Measurements from ENCODE around the gene KRT26.
A peak's percentile ranks its signal among the peaks of the same experiment; 100 is the strongest.
"Not testable (repeated sequence)": the region's sequence is repeated elsewhere in the genome, so short reads cannot be mapped to it uniquely, and the experiment has no call there.

The KRT26 gene, protein sequence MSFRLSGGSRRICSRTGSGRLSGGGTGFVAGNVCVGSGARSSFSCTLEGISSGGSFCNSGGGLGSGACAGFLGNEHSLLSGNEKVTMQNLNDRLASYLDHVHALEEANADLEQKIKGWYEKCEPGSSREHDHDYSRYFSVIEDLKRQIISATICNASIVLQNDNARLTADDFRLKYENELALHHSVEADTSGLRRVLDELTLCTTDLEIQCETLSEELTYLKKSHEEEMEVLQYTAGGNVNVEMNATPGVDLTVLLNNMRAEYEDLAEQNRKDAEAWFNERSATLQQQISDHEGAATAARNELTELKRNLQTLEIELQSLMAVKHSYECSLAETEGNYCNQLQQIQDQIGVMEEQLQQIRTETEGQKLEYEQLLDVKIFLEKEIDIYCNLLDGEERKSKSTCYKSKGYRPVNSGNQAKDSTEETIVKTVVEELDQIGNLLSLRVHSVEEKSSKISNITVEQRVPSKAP

DNA sequence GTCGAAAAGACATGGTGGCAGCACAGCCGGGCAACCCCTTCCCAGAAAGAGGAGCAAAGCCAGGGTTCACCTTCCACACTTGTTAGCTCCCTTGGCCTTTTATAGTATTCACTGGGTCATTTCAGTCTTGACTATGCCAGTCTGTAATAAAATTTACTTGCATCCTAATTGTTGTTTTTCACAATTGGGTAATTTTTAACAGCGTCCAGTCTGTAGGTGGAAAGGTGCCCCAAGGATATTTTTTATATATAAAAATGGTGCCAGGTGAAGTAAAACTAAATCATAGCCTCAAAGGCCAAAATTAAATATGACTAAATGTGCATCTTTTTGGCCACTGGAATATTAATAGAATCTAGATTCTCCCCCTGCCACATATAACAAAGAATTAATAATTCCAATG is at the start of gene KRT26:
Gene KRT26 (minus strand): TSS at position 101 of the 400 bp plus-strand sequence. CDS start 88 bp downstream, at position 13.
- DNase-seq = no peak

DNA sequence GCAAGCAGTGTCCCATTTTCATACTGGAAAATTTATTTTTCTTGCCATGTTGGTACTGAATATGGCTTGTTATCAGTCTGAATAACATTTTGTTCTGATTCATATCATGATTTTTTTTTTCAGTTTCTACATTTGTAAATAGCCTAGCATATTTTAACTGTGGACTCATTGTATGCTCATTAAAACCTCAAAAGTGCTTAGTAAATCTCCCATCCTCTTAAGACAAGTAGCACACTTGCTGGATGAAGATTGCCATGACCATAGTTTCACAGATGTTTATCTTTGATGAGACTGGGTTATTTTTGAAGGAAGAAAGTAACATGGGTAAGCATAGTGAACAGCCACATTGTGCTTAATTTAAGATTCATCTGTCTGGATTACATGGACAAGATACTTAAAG is 49.5 kb upstream of the KRT26 start:
- DNase-seq = no peak

GRCh38 chr17:40820228-40820838 is 48.3 kb upstream of the KRT26 start:
- no peak for DNase-seq

- no peak for DNase-seq
These were observed 47.6 kb upstream of the KRT26 start for GRCh38 chr17:40819528-40820125.

DNA sequence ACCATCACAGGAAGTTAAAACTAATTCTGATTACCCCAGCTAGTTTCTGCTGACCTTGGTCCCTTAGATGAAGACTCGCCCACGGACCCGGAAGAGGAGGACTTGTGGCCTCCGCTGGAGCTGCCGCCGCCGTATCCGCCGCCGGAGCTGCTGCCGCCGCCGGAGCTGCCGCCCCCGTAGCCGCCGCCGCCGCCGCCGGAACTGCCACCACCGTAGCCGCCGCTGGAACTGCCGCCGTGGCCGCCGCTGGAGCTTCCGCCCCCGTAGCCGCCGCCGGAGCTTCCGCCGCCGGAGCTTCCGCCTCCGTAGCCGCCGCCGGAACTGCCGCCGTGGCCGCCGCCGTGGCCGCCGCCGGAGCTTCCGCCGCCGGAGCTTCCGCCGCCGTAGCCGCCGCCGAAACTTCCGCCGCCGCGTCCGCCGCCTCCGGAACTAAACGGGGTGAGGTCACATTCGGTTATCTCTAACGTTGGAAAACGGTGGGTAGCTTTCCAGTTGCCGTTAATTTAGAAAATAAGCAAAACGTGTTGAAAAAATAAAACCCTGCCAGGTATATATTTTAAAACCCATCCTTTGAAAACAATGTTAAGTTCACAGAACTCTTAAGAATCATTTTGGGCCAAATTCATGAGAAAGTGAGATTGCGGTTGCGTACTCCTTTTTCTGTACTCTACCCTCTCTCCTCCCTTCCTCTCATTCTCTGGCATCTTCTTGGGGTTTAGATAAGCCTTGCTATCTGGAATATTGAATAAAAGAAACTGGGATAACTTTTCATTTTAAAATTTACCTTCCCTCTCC is 46.9 kb upstream of the KRT26 start:
- peak; percentile 86 for DNase-seq

DNA sequence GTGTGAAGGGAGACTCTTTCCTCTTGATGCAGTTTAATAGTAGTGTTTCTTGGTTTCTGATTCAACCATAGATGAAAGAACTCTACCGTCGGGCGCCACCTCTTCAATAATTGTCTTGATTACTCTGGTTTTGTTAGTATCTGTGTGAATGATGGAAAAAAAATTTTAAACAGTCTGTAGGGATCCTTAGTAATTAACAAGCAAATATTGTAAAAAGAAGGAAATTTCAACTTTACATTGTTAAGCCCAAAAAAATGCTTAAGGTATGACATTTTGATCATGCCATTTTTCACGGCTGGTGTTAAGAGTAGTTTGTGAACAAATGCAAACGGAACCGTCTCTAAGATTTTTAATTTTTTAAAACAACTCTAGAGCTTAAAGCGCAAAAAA is 46.3 kb upstream of the KRT26 start:
- DNase-seq = peak; percentile 4

- DNase-seq = no peak
These were observed 45.2 kb upstream of the KRT26 start for GRCh38 chr17:40817103-40817682.

- no peak for DNase-seq
These were observed 44.6 kb upstream of the KRT26 start for GRCh38 chr17:40816569-40816968.

GRCh38 chr17:40815381-40815780 is 43.4 kb upstream of the KRT26 start:
- DNase-seq = no peak

DNA sequence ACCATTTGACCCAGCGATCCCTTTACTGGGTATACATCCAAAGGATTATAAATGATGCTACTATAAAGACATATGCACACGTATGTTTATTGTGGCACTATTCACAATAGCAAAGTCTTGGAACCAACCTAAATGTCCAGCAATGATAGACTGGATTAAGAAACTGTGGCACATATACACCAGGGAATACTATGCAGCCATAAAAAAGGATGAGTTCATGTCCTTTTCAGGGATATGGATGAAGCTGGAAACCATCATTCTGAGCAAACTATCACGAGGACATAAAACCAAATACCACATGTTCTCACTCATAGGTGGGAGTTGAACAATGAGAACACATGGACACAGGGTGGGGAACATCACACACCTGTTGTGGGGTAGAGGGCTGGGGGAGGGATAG is 42.7 kb upstream of the KRT26 start:
- not testable (repeated sequence) for DNase-seq

- no peak for DNase-seq
These were observed 41.8 kb upstream of the KRT26 start for GRCh38 chr17:40813804-40814203.

GRCh38 chr17:40812639-40813038 is 40.6 kb upstream of the KRT26 start:
- no peak for DNase-seq

- DNase-seq = no peak
These were observed 38.5 kb upstream of the KRT26 start for GRCh38 chr17:40810494-40810893.

- DNase-seq = no peak
These were observed 37.9 kb upstream of the KRT26 start for GRCh38 chr17:40809721-40810421.

DNA sequence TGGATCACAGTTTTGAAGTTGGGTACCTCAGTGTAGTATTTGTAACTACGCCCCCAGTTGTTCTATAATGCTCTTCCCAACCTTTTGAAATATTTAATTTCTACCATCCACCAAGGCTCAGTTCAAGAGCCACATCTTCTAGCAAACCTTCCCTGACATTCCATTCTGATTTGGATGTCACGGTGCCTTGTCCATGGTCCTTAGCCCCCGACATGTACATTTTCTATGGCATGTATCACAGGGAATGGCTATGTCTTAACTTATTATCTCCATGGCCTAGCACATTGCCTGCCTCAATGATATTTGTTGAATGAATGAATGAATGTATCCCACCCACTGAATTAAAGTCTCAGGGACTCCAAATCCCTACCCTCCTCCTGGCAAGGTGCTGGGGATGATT is 34.1 kb upstream of the KRT26 start:
- no peak for DNase-seq

- DNase-seq = peak; percentile 80
These were observed 31.6 kb upstream of the KRT26 start for GRCh38 chr17:40803617-40804082.

DNA sequence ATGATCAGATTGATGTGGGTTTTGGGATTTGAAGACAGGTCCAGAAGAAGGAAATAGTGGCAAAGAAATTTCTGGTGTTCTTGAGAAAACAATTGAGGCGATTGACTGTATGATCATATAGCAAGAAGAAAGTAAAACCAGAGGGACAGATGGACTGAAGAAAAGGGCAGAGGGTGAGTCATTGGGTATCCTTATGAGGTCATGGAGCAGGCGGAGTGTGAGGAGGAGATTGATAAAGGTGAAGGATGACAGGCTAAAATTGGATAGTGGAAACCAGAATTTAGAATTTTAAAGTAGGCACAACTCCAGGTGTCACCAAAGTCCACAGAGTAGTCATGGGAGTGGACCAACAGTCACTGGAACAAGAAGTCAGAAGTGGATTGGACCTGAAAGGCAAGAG is 29.2 kb upstream of the KRT26 start:
- no peak for DNase-seq

DNA sequence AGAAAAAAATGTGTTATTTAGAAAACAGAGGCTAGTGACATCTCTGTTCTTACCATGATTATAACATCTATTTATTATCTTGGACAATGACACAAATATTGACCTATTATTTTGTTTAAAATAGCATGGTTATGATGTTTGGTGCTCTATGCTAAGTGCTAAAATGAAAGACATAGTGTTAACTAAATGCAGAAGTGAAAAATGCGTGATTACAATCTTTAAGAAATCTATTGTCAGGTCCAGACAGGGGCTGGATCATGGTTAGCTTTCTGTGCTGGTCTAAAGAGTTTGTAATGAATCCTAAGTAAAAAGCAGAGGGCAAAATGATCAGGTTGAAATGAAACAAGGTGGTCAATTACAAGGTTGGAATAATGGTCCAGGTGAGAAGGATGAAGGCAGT is 28.4 kb upstream of the KRT26 start:
- no peak for DNase-seq

DNA sequence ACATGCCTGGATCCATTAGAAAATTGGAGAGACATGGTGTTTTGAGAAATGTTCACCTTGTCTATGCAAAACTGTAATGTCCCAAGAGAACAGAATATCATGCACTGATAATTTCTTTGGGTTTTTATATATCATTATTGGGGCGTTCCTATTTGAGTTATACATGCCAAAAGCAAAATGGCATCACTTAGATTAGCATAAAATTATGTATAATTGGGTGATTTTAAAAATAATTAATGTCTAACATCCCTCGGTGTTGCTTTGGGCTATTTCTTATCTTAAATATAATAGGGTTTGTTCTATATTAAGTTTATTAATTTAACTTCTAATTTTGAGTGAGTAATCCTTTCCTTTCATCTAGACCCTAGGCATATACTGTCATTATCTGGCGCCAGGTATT is 27.9 kb upstream of the KRT26 start, which contains the start of gene KRT28:
Gene KRT28 (minus strand): TSS at position 101 of the 400 bp plus-strand sequence. CDS start 66 bp downstream, at position 35.
- no peak for DNase-seq

- DNase-seq = no peak
These were observed 24.8 kb upstream of the KRT26 start for GRCh38 chr17:40796846-40797245.

DNA sequence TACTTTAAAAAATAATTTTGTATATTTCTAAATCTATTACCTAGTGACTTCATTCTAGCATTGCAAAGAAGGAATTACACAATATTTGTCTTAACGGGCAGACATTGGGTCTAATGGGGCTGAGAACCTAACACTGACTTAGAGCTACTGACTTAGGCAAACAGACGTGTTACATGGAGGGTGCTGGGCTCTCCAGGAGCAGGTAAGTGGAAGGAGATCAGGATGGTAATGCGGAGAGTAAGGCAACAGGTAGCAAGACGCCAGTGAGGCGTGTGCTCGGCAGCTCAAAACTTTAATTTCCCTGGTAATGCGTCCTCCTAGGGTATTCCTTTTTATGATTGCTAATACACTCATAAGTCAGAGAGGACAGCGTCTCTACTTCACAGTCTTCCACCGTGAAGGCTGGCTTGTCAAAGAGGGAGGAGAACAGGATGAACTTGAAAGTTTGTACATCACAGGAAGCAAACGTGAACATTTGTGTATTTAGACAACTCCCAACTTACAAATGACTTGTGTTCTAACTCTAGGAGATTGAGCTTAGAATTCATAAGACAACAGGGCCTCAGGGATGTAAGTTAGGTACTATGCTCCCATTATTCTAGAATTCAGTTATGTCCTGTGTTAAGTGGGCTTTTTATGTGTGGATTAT is 23.1 kb upstream of the KRT26 start:
- DNase-seq = no peak

Data from CD4-positive, alpha-beta T cell treated with Interleukin-6 for 4 hours (primary cell).